PC-9 (cell line): Measurements from ENCODE around the gene GUCD1. TPM values are rescaled to one million over a fixed set of nuclear protein-coding genes. Genes with fewer than 3 reads are reported as not detected.
A peak's percentile ranks its signal among the peaks of the same experiment; 100 is the strongest.
"Not testable (repeated sequence)": the region's sequence is repeated elsewhere in the genome, so short reads cannot be mapped to it uniquely, and the experiment has no call there.

Source experiments
- BruUV-seq: library from RNA; stranded (reverse); fragments of 400-500 nt; replicated peaks from 2 replicates; lab custom pipeline; 2021; lab: Mats Ljungman, UMichigan
- CTCF ChIA-PET: fragments of 300-600 bp; sonication (Branson Sonifier 250); formaldehyde crosslinking; loops from one replicate; lab custom pipeline; 2022; ENCODE audit warnings: antibody characterized with exemption; lab: Charles Lee
- POLR2A ChIA-PET: fragments of 300-600 bp; sonication (Branson Sonifier 250); formaldehyde crosslinking; loops from one replicate; lab custom pipeline; 2022; ENCODE audit warnings: antibody characterized with exemption; ENCODE audit not compliant: unreplicated experiment; lab: Charles Lee
- DNase-seq, 2 experiments: peaks; one replicate each; pipeline versions ENCODE4 v3.0.0 to v3.0.0-alpha.2; 2015 to 2022; ENCODE audit warnings: mixed read lengths in 1 of 2
- H2AFZ ChIP-seq: fragments of 200-600 bp; sonication (generic); 2 replicates; pipeline ENCODE4 v1.8.1; 2017; ENCODE audit warnings: antibody characterized with exemption
- H3F3A ChIP-seq: fragments of 200-600 bp; sonication (generic); 2 replicates; pipeline ENCODE4 v1.8.1; 2017; ENCODE audit warnings: antibody characterized with exemption, mild to moderate bottlenecking, low read depth; ENCODE audit not compliant: insufficient read depth
- H3K27ac ChIP-seq: fragments of 200-600 bp; sonication (generic); 2 replicates; pipeline ENCODE4 v1.6.1; 2016; ENCODE audit warnings: mixed run types
- H3K27me3 ChIP-seq: fragments of 200-600 bp; sonication (generic); 2 replicates; pipeline ENCODE4 v1.6.1; 2016; ENCODE audit warnings: low read depth, mixed run types; ENCODE audit not compliant: insufficient read depth
- H3K36me3 ChIP-seq: fragments of 200-600 bp; sonication (generic); 2 replicates; pipeline ENCODE4 v1.6.1; 2016; ENCODE audit warnings: low read depth, mixed run types
- H3K4me1 ChIP-seq: fragments of 200-600 bp; sonication (generic); replicated peaks from 2 replicates; pipeline ENCODE4 v1.6.1; 2016; ENCODE audit warnings: mixed run types; ENCODE audit not compliant: insufficient read depth
- H3K4me2 ChIP-seq: fragments of 200-600 bp; sonication (generic); 2 replicates; pipeline ENCODE4 v1.6.1; 2017; ENCODE audit warnings: mixed run types
- H3K4me3 ChIP-seq: fragments of 200-600 bp; sonication (generic); 2 replicates; pipeline ENCODE4 v1.6.1; 2016; ENCODE audit warnings: mixed run types
- H3K79me2 ChIP-seq: fragments of 200-600 bp; sonication (generic); 2 replicates; pipeline ENCODE4 v1.6.1; 2017; ENCODE audit warnings: low read depth, mixed run types
- H3K9me2 ChIP-seq: fragments of 200-600 bp; sonication (generic); 2 replicates; pipeline ENCODE4 v1.8.1; 2017; ENCODE audit warnings: mild to moderate bottlenecking; ENCODE audit not compliant: insufficient read depth
- H3K9me3 ChIP-seq: fragments of 200-600 bp; sonication (generic); 2 replicates; pipeline ENCODE4 v1.8.1; 2016; ENCODE audit warnings: low read depth; ENCODE audit not compliant: insufficient read depth
- H4K20me1 ChIP-seq: fragments of 200-600 bp; sonication (generic); 2 replicates; pipeline ENCODE4 v1.8.1; 2017; ENCODE audit not compliant: insufficient read depth
- CTCF ChIP-seq: fragments of 200-600 bp; sonication (generic); conservative IDR thresholded peaks from 2 replicates; pipeline ENCODE4 v1.6.1; 2017; ENCODE audit warnings: mixed run types, antibody characterized with exemption, mild to moderate bottlenecking, moderate library complexity
- EZH2 ChIP-seq: fragments of 200-600 bp; sonication (generic); IDR thresholded peaks from 2 replicates; pipeline ENCODE4 v1.8.0; 2017; ENCODE audit warnings: antibody characterized with exemption, low read depth
- intact Hi-C: fragments of 100-400 bp; cut with micrococcal nuclease; formaldehyde crosslinking; loops from one replicate; pipeline ENCODE4 v1.10.0; 2022; ENCODE audit not compliant: unreplicated experiment
- total RNA-seq: library from RNA; stranded (reverse); gene quantifications from 2 replicates; pipeline ENCODE4 v1.2.3, GENCODE V29; 2021

GUCD1 gene
- total RNA-seq, 1 experiment from 2014 or later, result 80.2 TPM

- Histone ChIP-seq H3K79me2 (no peaks in the 10 kb centered on the region), H3K4me2 (peak overlapping the region; percentile 47; the same call in 1 of the 2 replicates)
- no TSS peak for BruUV-seq
Measured at GRCh38 chr22:24601217-24602104, 46.5 kb upstream of the GUCD1 start.

GRCh38 chr22:24599958-24600715 is 45.2 kb upstream of the GUCD1 start:
- H3K4me2 ChIP-seq, H4K20me1 ChIP-seq, H3K27me3 ChIP-seq, POLR2A ChIA-PET, H3K27ac ChIP-seq, H3K79me2 ChIP-seq, intact Hi-C loops, H3K36me3 ChIP-seq, H3F3A ChIP-seq, H3K9me3 ChIP-seq, BruUV-seq, DNase-seq, CTCF ChIA-PET, H2AFZ ChIP-seq, H3K4me3 ChIP-seq, H3K9me2 ChIP-seq: not testable (repeated sequence)
- peaks cover 20% of the 10 kb centered on the region for H3K4me1 ChIP-seq

More at GRCh38 chr22:24601217-24602104, 46.5 kb upstream of the GUCD1 start:
- Histone ChIP-seq H3K27ac (no peak overlapping the region), H3K9me3 (no peaks in the 10 kb centered on the region), H3K9me2 (no peaks in the 10 kb centered on the region), H3F3A (no peaks in the 10 kb centered on the region; the same call in 1 of the 2 replicates), H3K4me3 (no peak overlapping the region), H2AFZ (no peak overlapping the region), H4K20me1 (no peaks in the 10 kb centered on the region), H3K27me3 (no peaks in the 10 kb centered on the region), H3K4me1 (peaks cover 20% of the 10 kb centered on the region), H3K36me3 (no peaks in the 10 kb centered on the region)
- CTCF ChIA-PET, result no interaction called here
- TF ChIP-seq CTCF (no peak), EZH2 (no peak)
- DNase-seq, result peak; percentile 82 to 89
- intact Hi-C loops, result no loop called here
- POLR2A ChIA-PET, result interaction anchor here (0.7 kb wide), 1 partner anchor 724 kb away, joined by 5 read pairs; no protein-coding TSS in a partner anchor

- Histone ChIP-seq H3K4me3 (no peak overlapping the region), H3K27me3 (no peaks in the 10 kb centered on the region), H3K4me1 (peaks cover 20% of the 10 kb centered on the region), H3K9me2 (no peaks in the 10 kb centered on the region), H3K9me3 (no peaks in the 10 kb centered on the region), H3K4me2 (no peak overlapping the region), H3K27ac (no peak overlapping the region), H2AFZ (no peak overlapping the region), H3K79me2 (no peaks in the 10 kb centered on the region), H4K20me1 (no peaks in the 10 kb centered on the region), H3K36me3 (no peaks in the 10 kb centered on the region), H3F3A (no peaks in the 10 kb centered on the region; the same call in 1 of the 2 replicates)
- intact Hi-C loops, result no loop called here
- no peak for TF ChIP-seq EZH2
- no peak for TF ChIP-seq CTCF
- DNase-seq, result no peak
- POLR2A ChIA-PET, result no interaction called here
- no TSS peak for BruUV-seq
- CTCF ChIA-PET, result interaction anchor here (0.6 kb wide), 1 partner anchor 733 kb away, joined by 5 read pairs; no protein-coding TSS in a partner anchor
Measured at GRCh38 chr22:24599514-24599913, 44.6 kb upstream of the GUCD1 start.

- H3K36me3 ChIP-seq, H3K27me3 ChIP-seq, BruUV-seq, H4K20me1 ChIP-seq, H2AFZ ChIP-seq, H3K4me3 ChIP-seq, intact Hi-C loops, H3K79me2 ChIP-seq, H3K27ac ChIP-seq, H3K4me2 ChIP-seq, POLR2A ChIA-PET, H3F3A ChIP-seq, DNase-seq, H3K9me2 ChIP-seq, H3K9me3 ChIP-seq: not testable (repeated sequence)
- peaks cover 15% of the 10 kb centered on the region for H3K4me1 ChIP-seq
- CTCF ChIA-PET, result interaction anchor here (0.6 kb wide), 1 partner anchor 12 kb away, joined by 4 read pairs; no protein-coding TSS in a partner anchor
Measured at GRCh38 chr22:24597076-24597475, 42.1 kb upstream of the GUCD1 start.
